Ovary (tissue), 9 donors: ENCODE results near the gene PHF21A. TPM values are rescaled to one million over a fixed set of nuclear protein-coding genes. Genes with fewer than 3 reads are reported as not detected.

Experiments used
- DNase-seq, 5 donors: peaks; one replicate each; pipeline ENCODE4 v3.0.0-alpha.2; 2019 to 2020
- H3K27ac ChIP-seq, 2 donors: fragments of 200-600 bp; one replicate each; pipeline versions ENCODE4 v1.5.1 to v1.8.0; 2019 to 2022
- H3K27me3 ChIP-seq: fragments of 200-600 bp; one replicate; pipeline ENCODE4 v1.8.0; 2022
- H3K36me3 ChIP-seq: fragments of 200-600 bp; sonication (generic); one replicate; pipeline ENCODE4 v1.5.1; 2019
- H3K4me1 ChIP-seq: one replicate; pipeline ENCODE4 v1.8.1; 2013; ENCODE audit warnings: mild to moderate bottlenecking, moderate library complexity; ENCODE audit not compliant: insufficient read depth
- H3K4me3 ChIP-seq: fragments of 200-600 bp; sonication (generic); one replicate; pipeline ENCODE4 v1.5.1; 2017
- H3K9me3 ChIP-seq, 2 donors: fragments of 200-600 bp in 1 of 2; sonication (generic) in 1 of 2; one replicate each; pipeline versions ENCODE4 v1.5.1 to v1.8.1; 2013 to 2019; ENCODE audit warnings: mild to moderate bottlenecking in 1 of 2, moderate library complexity in 1 of 2
- CTCF ChIP-seq, 3 donors: fragments of 450-650 bp in 2 of 3; fragments of 200-600 bp in 1 of 3; IDR thresholded peaks; one replicate each; pipeline versions ENCODE4 v1.5.1 to v1.8.0; 2016 to 2022; ENCODE audit warnings: antibody characterized with exemption in 3 of 3, mild to moderate bottlenecking in 1 of 3
- EP300 ChIP-seq: sonication (generic); formaldehyde crosslinking; IDR thresholded peaks from one replicate; pipeline ENCODE4 v1.6.1; 2017; ENCODE audit warnings: antibody characterized with exemption
- POLR2A ChIP-seq: fragments of 450-650 bp; IDR thresholded peaks from one replicate; pipeline ENCODE4 v1.6.1; 2017; ENCODE audit warnings: antibody characterized with exemption, mild to moderate bottlenecking, moderate library complexity
- WGBS, 3 donors: extraction: QIAGEN DNeasy Blood & Tissue Kit in 1 of 3; methylation state at CpG; one replicate each; pipeline versions ENCODE4 v1.1.5 to v1.1.7; 2013 to 2017; 5-methylcytosine and 5-hydroxymethylcytosine counted together
- intact Hi-C, 4 donors: fragments of 100-400 bp; cut with DNase I; formaldehyde crosslinking; loops; one replicate each; pipeline versions ENCODE4 v1.11.0 to v1.15.1; 2022 to 2023
- polyA plus RNA-seq, 2 donors: library from polyadenylated mRNA; stranded (reverse); fragments of 200-250 nt in 1 of 2; fragments of 350-450 nt in 1 of 2; fragmentation: Illumina TruSeq in 1 of 2; extraction: RNeasy Lipid Tissue Mini Kit (QIAGEN cat#74804) in 1 of 2; gene quantifications; one replicate each; pipeline ENCODE4 v1.2.3, GENCODE V29; 2013 to 2014
- total RNA-seq, 7 donors: library from RNA; depleted of rRNA in 2 of 7; stranded (reverse); fragments of >200 nt in 2 of 7; fragmentation: NEBNext Ultra II Directional in 3 of 7; extraction: Animal tissue kit (Norgen Biotek cat#: 25700) in 3 of 7; gene quantifications; one replicate each; pipeline versions ENCODE4 v1.1.0 to v1.2.4, GENCODE V29; 2016 to 2023
- donor health status: DM: no; HTN: no; CAD: no; lungs with moderate emphysema.
- donor health status: DM: no; HTN: no; CAD: no.
- donor health status: Bipolar disorder and iron deficiency.
- donor health status: DM: yes; HTN: yes; CAD: no.
- donor health status: DM: no; HTN: no; CAD: no.
- donor health status: DM: yes; HTN: yes; CAD: no.

PHF21A gene
- total and polyA plus RNA-seq, 9 donors, result 20.6 to 76.0 (median 58.2) TPM

DNA sequence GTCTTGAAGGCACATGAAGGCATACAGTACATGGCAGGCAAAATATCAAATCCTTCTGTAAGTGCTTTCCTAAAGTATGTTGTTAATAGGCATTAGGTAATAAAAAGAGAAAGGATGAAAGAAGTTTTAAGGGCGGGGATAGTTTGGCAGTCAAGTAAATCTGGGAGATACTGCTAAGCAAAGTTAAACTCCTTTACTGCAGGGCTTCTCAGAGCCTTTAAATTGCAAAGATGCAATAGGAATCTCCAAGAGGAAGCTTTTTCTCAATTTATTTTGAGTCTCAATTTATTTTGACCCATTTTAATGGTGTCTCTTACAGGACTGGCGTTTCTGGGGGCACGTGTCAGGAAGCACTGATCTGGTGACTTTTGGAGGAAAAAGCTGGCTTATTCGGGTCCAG lies 12.8 kb upstream of the PHF21A start:
- H3K27ac ChIP-seq, result no peak overlapping the region
- no peaks in the 10 kb centered on the region for H3K9me3 ChIP-seq
- DNase-seq, result no peak
- no peaks in the 10 kb centered on the region for H3K4me1 ChIP-seq
- no peak for TF ChIP-seq EP300
- no peak for TF ChIP-seq POLR2A
- no peak for TF ChIP-seq CTCF (IDR thresholded peaks at IDR 0.05)
- 74 to 84% (median 80%) methylated on average over 4 of the region's 4 CpGs for WGBS, 3 donors
- no peak overlapping the region for H3K4me3 ChIP-seq
- H3K36me3 ChIP-seq, result no peaks in the 10 kb centered on the region
- H3K27me3 ChIP-seq, result no peaks in the 10 kb centered on the region
- intact Hi-C loops, result no loop called here

- no peaks in the 10 kb centered on the region for H3K27me3 ChIP-seq
- no peak for DNase-seq
- intact Hi-C loops, result no loop called here
- no peak overlapping the region for H3K4me3 ChIP-seq
- H3K9me3 ChIP-seq, result no peaks in the 10 kb centered on the region
- no peak overlapping the region for H3K27ac ChIP-seq
- no peaks in the 10 kb centered on the region for H3K36me3 ChIP-seq
- H3K4me1 ChIP-seq, result no peaks in the 10 kb centered on the region
- TF ChIP-seq EP300, result no peak
- TF ChIP-seq POLR2A, result no peak
- TF ChIP-seq CTCF (IDR thresholded peaks at IDR 0.05), result no peak
- WGBS, 3 donors, result 21 to 37% (median 28%) methylated on average over 3 of the region's 3 CpGs
Observed at GRCh38 chr11:46133119-46133518, 11.9 kb upstream of the PHF21A start.

DNA sequence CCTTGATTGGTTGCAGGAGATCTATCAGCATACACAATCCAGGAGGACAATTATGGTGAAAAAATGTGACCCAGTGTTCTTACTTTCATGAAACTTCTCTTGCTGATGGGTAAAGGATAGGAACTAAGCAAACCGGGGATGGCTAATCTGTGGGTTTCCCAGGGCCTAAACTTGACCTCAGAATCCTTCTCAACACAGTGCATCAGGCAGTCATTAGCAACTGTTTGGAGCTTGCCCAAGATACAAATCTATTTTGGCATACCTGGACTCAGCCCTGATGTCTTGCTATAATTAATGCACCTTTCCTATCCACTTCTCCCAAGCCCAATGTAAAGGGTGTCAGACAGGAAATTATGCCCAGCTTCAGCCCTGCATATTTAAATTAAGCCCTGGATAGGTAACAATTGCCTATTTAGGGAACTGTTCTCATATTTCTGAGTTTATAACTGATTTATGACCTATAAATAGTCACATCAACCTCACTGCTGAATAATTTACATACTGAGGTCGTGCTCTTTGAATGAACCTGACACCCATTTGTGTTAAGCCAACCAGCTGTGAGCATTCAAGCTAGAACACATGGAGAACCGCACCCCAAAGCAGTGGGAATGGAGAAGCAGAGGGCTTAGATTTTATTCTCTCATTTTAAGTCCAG lies 9.2 kb upstream of the PHF21A start:
- DNase-seq, result no peak
- WGBS, 3 donors, result 66 to 72% (median 71%) methylated on average over 3 of the region's 3 CpGs
- H3K9me3 ChIP-seq, result no peaks in the 10 kb centered on the region
- intact Hi-C loops, result no loop called here
- TF ChIP-seq EP300 (no peak), CTCF (IDR thresholded peaks at IDR 0.05) (no peak), POLR2A (no peak)
- H3K4me1 ChIP-seq, result no peaks in the 10 kb centered on the region
- H3K4me3 ChIP-seq, result no peak overlapping the region
- no peaks in the 10 kb centered on the region for H3K36me3 ChIP-seq
- no peaks in the 10 kb centered on the region for H3K27me3 ChIP-seq
- no peak overlapping the region for H3K27ac ChIP-seq

- no peak for DNase-seq
- no peaks in the 10 kb centered on the region for H3K36me3 ChIP-seq
- 82 to 84% (median 83%) methylated on average over 2 of the region's 2 CpGs for WGBS, 3 donors
- H3K4me1 ChIP-seq, result no peaks in the 10 kb centered on the region
- H3K27me3 ChIP-seq, result no peaks in the 10 kb centered on the region
- intact Hi-C loops, result loop anchor here in 1 of 4 donors (10.0 kb wide), 1 partner anchor 106 kb away; no protein-coding TSS in a partner anchor
- no peaks in the 10 kb centered on the region for H3K9me3 ChIP-seq
- H3K27ac ChIP-seq, result no peak overlapping the region
- no peak overlapping the region for H3K4me3 ChIP-seq
- no peak for TF ChIP-seq CTCF (IDR thresholded peaks at IDR 0.05)
- TF ChIP-seq EP300, result no peak
- no peak for TF ChIP-seq POLR2A
Observed at GRCh38 chr11:46129133-46129532, 7.9 kb upstream of the PHF21A start.
